Umbilical cord (tissue), 2 donors: ENCODE measurements around the gene HERC5. TPM values are rescaled to one million over a fixed set of nuclear protein-coding genes. Genes with fewer than 3 reads are reported as not detected.
"Not testable (repeated sequence)": the region's sequence is repeated elsewhere in the genome, so short reads cannot be mapped to it uniquely, and the experiment has no call there.

Source experiments
- DNase-seq: peaks from one replicate; pipeline ENCODE4 v3.0.0-alpha.2; 2015; ENCODE audit warnings: low spot score
- total RNA-seq: library from RNA; depleted of rRNA; stranded (reverse); fragments of >200 nt; gene quantifications from one replicate; pipeline ENCODE4 v1.2.3, GENCODE V29; 2014; ENCODE audit warnings: low replicate concordance; ENCODE audit not compliant: insufficient read depth

HERC5 gene
- total RNA-seq, 1 donor from 2014 or later: 0.72 TPM

- DNase-seq: not testable (repeated sequence)
Observed at GRCh38 chr4:88448211-88448765, 8.6 kb upstream of the HERC5 start.

DNA sequence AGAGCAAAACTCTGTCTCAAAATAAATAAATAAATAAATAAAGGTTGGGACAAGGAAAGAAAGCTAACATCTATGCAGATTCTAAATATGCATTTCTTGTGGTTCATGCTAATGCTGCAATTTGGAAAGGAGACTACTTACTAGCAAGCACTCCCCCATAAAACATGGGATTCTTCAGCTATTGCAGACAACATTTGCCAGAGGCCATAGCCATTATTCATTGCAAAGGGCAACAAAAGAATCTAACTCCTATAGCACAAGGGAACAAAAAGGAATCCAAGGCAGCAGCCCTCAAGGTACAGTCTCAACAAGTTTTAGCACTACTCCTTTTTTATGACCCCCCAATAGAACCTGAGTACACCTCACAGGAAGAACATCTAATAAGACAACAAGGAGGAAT is 8.0 kb upstream of the HERC5 start:
- DNase-seq: no peak

DNA sequence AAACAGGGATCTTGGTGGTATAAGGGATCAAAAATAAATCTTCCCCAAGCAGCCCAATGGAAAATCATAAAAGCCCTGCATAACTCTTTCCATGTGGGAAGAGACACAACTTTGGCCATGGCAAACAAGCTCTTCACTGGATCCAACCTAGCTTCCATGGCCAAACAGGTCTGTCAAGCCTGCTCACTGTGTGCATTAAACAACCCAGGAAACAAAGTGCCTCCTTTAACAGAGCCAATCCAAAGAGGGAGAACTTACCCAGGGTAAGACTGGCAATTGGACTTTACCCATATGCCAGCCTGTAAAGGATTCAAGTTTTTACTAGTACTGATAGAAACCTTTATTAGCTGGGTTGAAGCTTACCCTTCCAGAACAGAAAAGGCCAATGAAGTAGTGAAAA is 7.6 kb upstream of the HERC5 start:
- DNase-seq: no peak

GRCh38 chr4:88451205-88451604 is 5.7 kb upstream of the HERC5 start:
- no peak for DNase-seq

GRCh38 chr4:88452912-88453311 is 4.0 kb upstream of the HERC5 start:
- DNase-seq: no peak

GRCh38 chr4:88457307-88458103 is 586 bp downstream of the HERC5 start:
- peak; percentile 26 for DNase-seq

DNA sequence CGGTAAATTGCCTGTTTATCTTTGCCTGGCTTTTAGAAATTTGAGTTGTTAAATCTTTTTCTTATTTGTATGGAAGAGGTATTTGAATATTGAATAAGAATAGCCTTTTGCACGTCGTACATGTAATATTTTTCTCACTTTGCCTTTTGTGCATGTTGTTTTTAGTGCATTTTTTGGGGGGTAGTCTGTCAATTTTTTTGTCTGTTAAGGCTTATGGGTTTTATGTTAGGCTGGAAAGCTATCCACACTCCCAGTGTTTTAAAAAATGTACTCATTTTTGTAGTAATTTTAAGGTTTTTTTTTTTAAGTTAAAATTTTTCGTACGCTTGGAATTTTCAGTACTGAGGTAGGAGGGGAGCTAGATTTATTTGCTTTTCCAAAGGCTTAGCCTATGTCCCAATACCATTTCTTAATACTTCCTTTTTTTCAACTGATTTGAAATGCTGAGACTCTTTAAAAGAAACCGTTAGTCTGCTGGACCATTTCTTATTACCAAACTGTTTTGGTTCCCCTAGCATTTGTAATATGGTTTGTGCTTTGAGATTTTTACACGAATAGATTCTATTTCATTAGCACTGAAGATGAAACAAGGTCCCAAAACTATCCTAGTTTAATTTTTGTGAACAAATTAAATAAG is 1.3 kb downstream of the HERC5 start:
- no peak for DNase-seq

GRCh38 chr4:88465653-88466192 is 8.8 kb downstream of the HERC5 start:
- DNase-seq: no peak

- no peak for DNase-seq
Observed at GRCh38 chr4:88467392-88467791, 10.5 kb downstream of the HERC5 start.

- no peak for DNase-seq
Observed at GRCh38 chr4:88477229-88477860, 20.4 kb downstream of the HERC5 start.

- DNase-seq: no peak
Observed at GRCh38 chr4:88478247-88478646, 21.3 kb downstream of the HERC5 start.

DNA sequence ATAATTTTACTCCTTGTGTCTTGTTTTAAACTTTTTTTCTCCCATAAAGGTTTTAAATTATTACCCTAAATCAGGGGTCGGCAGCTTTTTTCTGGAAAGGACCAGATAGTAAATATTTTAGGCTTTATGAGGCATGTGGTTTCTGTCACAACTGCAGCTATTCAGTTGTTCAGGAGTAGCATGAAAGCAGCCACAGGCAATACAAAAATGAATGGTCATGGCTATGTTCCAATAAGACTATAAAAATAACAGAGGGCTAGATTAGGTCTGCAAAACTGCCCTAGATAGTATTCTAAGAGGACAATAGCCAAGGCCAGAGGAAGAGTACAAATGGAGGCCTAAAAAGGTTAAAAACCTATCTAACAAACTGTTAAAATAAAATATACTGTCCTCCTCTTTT is 24.6 kb downstream of the HERC5 start:
- DNase-seq: peak; percentile 35

DNA sequence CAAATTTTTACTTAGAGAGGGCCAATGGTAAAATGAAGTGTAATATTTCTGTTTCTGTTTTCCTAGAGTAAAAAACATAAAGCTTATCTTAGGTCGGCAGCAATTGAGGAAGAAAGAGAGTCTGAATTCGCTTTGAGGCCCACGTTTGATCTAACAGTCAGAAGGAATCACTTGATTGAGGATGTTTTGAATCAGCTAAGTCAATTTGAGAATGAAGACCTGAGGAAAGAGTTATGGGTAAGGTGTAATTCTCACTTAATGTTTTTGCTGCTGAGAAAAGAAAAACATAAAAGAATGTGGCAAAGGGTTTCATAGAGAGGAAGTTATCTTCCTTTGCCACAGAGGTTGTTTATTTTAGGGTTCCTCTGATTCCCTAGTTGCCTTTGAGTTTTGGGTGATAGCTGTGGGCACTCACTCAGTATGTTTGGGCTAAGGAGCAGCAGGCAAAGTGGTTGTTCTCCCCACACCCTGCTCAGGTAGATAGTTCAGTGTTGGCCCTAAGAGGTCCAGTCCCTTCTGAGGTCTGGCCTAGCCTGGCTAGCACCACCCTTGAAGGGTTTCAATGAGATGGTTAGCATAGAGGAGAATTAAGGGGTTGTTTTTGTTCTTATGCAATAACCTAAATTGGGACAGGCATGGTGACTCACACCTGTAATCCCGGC is 32.3 kb downstream of the HERC5 start:
- DNase-seq: no peak

- no peak for DNase-seq
Observed at GRCh38 chr4:88497859-88498409, 41.0 kb downstream of the HERC5 start.

DNA sequence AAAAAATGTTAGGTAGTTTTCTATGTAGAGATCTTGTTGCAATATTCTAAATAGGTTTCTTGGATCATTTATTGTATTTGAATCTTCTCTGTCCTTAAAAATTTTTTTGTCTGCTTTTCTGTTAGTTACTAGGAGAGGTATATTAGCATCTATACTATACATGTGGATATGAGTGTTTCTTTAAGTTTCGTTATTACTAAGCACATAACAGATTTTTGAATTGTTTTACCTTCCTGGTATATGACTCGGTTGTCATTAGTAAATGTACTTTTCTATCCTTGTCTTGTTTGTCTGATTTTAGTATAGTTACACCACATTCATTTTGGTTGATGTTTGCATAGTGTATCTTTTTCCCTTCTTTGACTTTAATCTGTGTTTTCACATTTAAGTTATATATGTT is 46.4 kb downstream of the HERC5 start:
- DNase-seq: no peak

- no peak for DNase-seq
Observed at GRCh38 chr4:88511236-88511635, 54.3 kb downstream of the HERC5 start.

- no peak for DNase-seq
Observed at GRCh38 chr4:88514557-88515511, 57.9 kb downstream of the HERC5 start.

- no peak for DNase-seq
Observed at GRCh38 chr4:88516746-88517145, 59.8 kb downstream of the HERC5 start.

DNA sequence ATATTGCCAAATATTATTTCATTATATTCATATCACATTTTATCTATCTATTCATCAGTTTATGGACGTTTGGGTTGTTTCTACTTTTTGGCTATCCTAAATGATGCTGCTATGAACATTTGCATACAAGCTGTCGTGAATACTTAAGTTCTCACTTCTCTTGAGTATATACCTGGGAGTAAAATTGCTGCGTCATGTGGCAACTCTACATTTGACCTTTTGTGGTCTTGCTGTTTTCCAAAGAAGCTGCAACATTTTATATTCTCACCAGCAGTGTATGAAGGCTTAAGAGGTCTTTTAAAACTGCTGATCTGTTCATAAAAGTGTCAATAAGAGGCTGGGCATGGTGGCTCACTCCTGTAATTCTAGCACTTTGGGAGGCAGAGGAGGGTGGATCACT is 60.9 kb downstream of the HERC5 start:
- no peak for DNase-seq

DNA sequence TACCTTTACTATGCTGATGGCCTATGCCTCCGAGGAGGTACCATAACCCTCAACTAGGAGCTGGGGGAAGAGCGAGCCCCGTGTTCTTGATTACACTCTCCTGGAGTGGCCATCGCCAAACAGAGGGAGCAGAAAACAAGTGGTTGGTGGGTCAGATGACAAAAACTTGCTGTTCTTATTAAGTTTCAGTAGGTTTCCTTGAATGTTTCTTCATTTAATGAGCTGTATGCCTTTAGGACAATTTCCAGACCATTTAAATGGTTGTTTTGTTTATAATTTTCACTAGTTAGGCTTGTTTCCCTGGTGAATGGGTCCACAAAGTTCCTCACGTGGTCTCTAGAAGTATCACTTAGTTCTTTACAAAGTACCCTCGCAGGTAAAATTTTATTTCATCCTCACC is 62.0 kb downstream of the HERC5 start:
- no peak for DNase-seq
